ENCODE results near the gene PIH1D1.
"Not testable (repeated sequence)": the region's sequence is repeated elsewhere in the genome, so short reads cannot be mapped to it uniquely, and the experiment has no call there.

PIH1D1 gene

GRCh38 chr19:49453013-49453756, 1.6 kb upstream of the PIH1D1 start, which contains the start of gene ALDH16A1:
Gene ALDH16A1 (plus strand): TSS chr19:49453225. CDS start chr19:49453332, 107 bp downstream.
- peak; percentile 8 for TF ChIP-seq CTCF (conservative IDR thresholded peaks at IDR 0.05; ENCODE audit: low read depth, low read length)
- H3K4me3 ChIP-seq (ENCODE audit: low read depth, low read length), result peak within 1 kb of the TSS; percentile 84
- peak; percentile 99 for DNase-seq (ENCODE audit: low read depth)

- DNase-seq (ENCODE audit: low read depth), result no peak
- H3K4me3 ChIP-seq (ENCODE audit: low read depth, low read length), result no peak overlapping the region
- TF ChIP-seq CTCF (conservative IDR thresholded peaks at IDR 0.05; ENCODE audit: low read depth, low read length), result no peak
These were observed 1.2 kb downstream of the PIH1D1 start for GRCh38 chr19:49450405-49450804.

- no peak for TF ChIP-seq CTCF (conservative IDR thresholded peaks at IDR 0.05; ENCODE audit: low read depth, low read length)
- H3K4me3 ChIP-seq (ENCODE audit: low read depth, low read length), result no peak overlapping the region
- DNase-seq (ENCODE audit: low read depth), result no peak
These were observed 3.2 kb downstream of the PIH1D1 start for GRCh38 chr19:49448432-49448786.

GRCh38 chr19:49447485-49448431, 3.9 kb downstream of the PIH1D1 start:
- no peak for TF ChIP-seq CTCF (conservative IDR thresholded peaks at IDR 0.05; ENCODE audit: low read depth, low read length)

GRCh38 chr19:49445997-49446396, 5.6 kb downstream of the PIH1D1 start:
- TF ChIP-seq CTCF (conservative IDR thresholded peaks at IDR 0.05; ENCODE audit: low read depth, low read length), result no peak
- no peak overlapping the region for H3K4me3 ChIP-seq (ENCODE audit: low read depth, low read length)
- no peak for DNase-seq (ENCODE audit: low read depth)

More at GRCh38 chr19:49447485-49448431, 3.9 kb downstream of the PIH1D1 start:
- H3K4me3 ChIP-seq (ENCODE audit: low read depth, low read length), result no peak overlapping the region
- no peak for DNase-seq (ENCODE audit: low read depth)

- not testable (repeated sequence) for H3K4me3 ChIP-seq (ENCODE audit: low read depth, low read length); DNase-seq (ENCODE audit: low read depth)
These were observed 7.4 kb downstream of the PIH1D1 start for GRCh38 chr19:49444100-49444700.
